ENCODE measurements around the gene ALDOC.

ALDOC gene

GRCh38 chr17:28550858-28551257 lies 25.8 kb downstream of the ALDOC start:
- Histone ChIP-seq H3K4me2 (ENCODE audit: low read length) (peak overlapping the region; percentile 82), H3K4me1 (ENCODE audit: control insufficient read depth, low read length) (peaks cover 56% of the 10 kb centered on the region), H3K27me3 (ENCODE audit: control insufficient read depth, low read length) (no peaks in the 10 kb centered on the region), H3K4me3 (ENCODE audit: low read length) (0 out of 2 replicates have a peak overlapping the region, but pooled peaks have one; percentile 81), H4K20me1 (ENCODE audit: control insufficient read depth, insufficient read depth, low read depth, low read length) (no peaks in the 10 kb centered on the region), H3K9me3 (ENCODE audit: control insufficient read depth, insufficient read depth, low read length) (no peaks in the 10 kb centered on the region), H3K36me3 (ENCODE audit: control insufficient read depth, low read length) (peaks cover 28% of the 10 kb centered on the region), H3K27ac (ENCODE audit: low read depth, low read length) (no peak overlapping the region), H3F3A (ENCODE audit: control insufficient read depth, insufficient read depth) (0 out of 2 replicates have a peak, but pooled peaks cover 5% of the 10 kb centered on the region), H3K79me2 (ENCODE audit: control insufficient read depth, low read length) (peaks cover 12% of the 10 kb centered on the region; the same call in 1 of the 2 replicates), H3K9me2 (replicated peaks; ENCODE audit: control insufficient read depth, low read length) (no peaks in the 10 kb centered on the region)
- TF ChIP-seq CTCF (IDR thresholded peaks at IDR 0.05; ENCODE audit: low read depth, low read length, poor library complexity, severe bottlenecking), result no peak
- no peak for TF ChIP-seq EZH2phosphoT487 (IDR thresholded peaks at IDR 0.05; ENCODE audit: borderline replicate concordance, low read length)

GRCh38 chr17:28549236-28550132 lies 27.2 kb downstream of the ALDOC start:
- TF ChIP-seq CTCF (IDR thresholded peaks at IDR 0.05; ENCODE audit: low read depth, low read length, poor library complexity, severe bottlenecking) (no peak), EZH2phosphoT487 (IDR thresholded peaks at IDR 0.05; ENCODE audit: borderline replicate concordance, low read length) (no peak)
- Histone ChIP-seq H3K4me3 (ENCODE audit: low read length) (peak overlapping the region; percentile 50), H3K79me2 (ENCODE audit: control insufficient read depth, low read length) (peaks cover 12% of the 10 kb centered on the region; the same call in 1 of the 2 replicates), H4K20me1 (ENCODE audit: control insufficient read depth, insufficient read depth, low read depth, low read length) (no peaks in the 10 kb centered on the region), H3K27me3 (ENCODE audit: control insufficient read depth, low read length) (no peaks in the 10 kb centered on the region), H3K36me3 (ENCODE audit: control insufficient read depth, low read length) (peaks cover 22% of the 10 kb centered on the region), H3K27ac (ENCODE audit: low read depth, low read length) (peak overlapping the region; percentile 56), H3K9me3 (ENCODE audit: control insufficient read depth, insufficient read depth, low read length) (no peaks in the 10 kb centered on the region), H3K9me2 (replicated peaks; ENCODE audit: control insufficient read depth, low read length) (no peaks in the 10 kb centered on the region), H3K4me2 (ENCODE audit: low read length) (peak overlapping the region; percentile 100), H3F3A (ENCODE audit: control insufficient read depth, insufficient read depth) (0 out of 2 replicates have a peak, but pooled peaks cover 5% of the 10 kb centered on the region), H3K4me1 (ENCODE audit: control insufficient read depth, low read length) (peaks cover 56% of the 10 kb centered on the region)

- Histone ChIP-seq H4K20me1 (ENCODE audit: control insufficient read depth, insufficient read depth, low read depth, low read length) (no peaks in the 10 kb centered on the region), H3K27ac (ENCODE audit: low read depth, low read length) (no peak overlapping the region), H3K9me3 (ENCODE audit: control insufficient read depth, insufficient read depth, low read length) (no peaks in the 10 kb centered on the region), H3K27me3 (ENCODE audit: control insufficient read depth, low read length) (no peaks in the 10 kb centered on the region), H3K79me2 (ENCODE audit: control insufficient read depth, low read length) (peaks cover 12% of the 10 kb centered on the region; the same call in 1 of the 2 replicates), H3K4me1 (ENCODE audit: control insufficient read depth, low read length) (peaks cover 59% of the 10 kb centered on the region), H3F3A (ENCODE audit: control insufficient read depth, insufficient read depth) (0 out of 2 replicates have a peak, but pooled peaks cover 5% of the 10 kb centered on the region), H3K9me2 (replicated peaks; ENCODE audit: control insufficient read depth, low read length) (no peaks in the 10 kb centered on the region), H3K4me2 (ENCODE audit: low read length) (peak overlapping the region; percentile 100), H3K4me3 (ENCODE audit: low read length) (peak overlapping the region; percentile 86), H3K36me3 (ENCODE audit: control insufficient read depth, low read length) (peaks cover 13% of the 10 kb centered on the region)
- TF ChIP-seq CTCF (IDR thresholded peaks at IDR 0.05; ENCODE audit: low read depth, low read length, poor library complexity, severe bottlenecking) (peak; percentile 66), EZH2phosphoT487 (IDR thresholded peaks at IDR 0.05; ENCODE audit: borderline replicate concordance, low read length) (no peak)
Measured at GRCh38 chr17:28548417-28549130, 28.1 kb downstream of the ALDOC start.
